C4-2B (cell line): ENCODE data around the gene SERTAD4.
"Not testable (repeated sequence)": the region's sequence is repeated elsewhere in the genome, so short reads cannot be mapped to it uniquely, and the experiment has no call there.

Experiments used
- CTCF ChIP-seq: fragments of 450-650 bp; conservative IDR thresholded peaks from 2 replicates; pipeline ENCODE4 v1.5.1; 2017; ENCODE audit warnings: mild to moderate bottlenecking
- ZFX ChIP-seq: fragments of 450-650 bp; IDR thresholded peaks from 2 replicates; pipeline ENCODE4 v1.6.1; 2017

GRCh38 chr1:210187849-210188606 lies 44.6 kb upstream of the SERTAD4 start:
- TF ChIP-seq CTCF, ZFX: not testable (repeated sequence)
